ENCODE data around the gene SYF2.

Gene SYF2

GRCh38 chr1:25197235-25197975 is 34.9 kb downstream of the SYF2 start (continued):
- TF ChIP-seq ZNF513 (tag by site-specific recombination; IDR thresholded peaks at IDR 0.05) (no peak), ZNF670 (tag by site-specific recombination; IDR thresholded peaks at IDR 0.05; ENCODE audit: low read depth) (no peak), ZNF580 (tag by site-specific recombination; IDR thresholded peaks at IDR 0.05) (no peak), KLF17 (tag by site-specific recombination; IDR thresholded peaks at IDR 0.05) (0 out of 2 replicates have a peak, but pooled peaks have one; percentile 47), ZNF626 (tag by site-specific recombination; IDR thresholded peaks at IDR 0.05) (no peak), PATZ1 (tag by site-specific recombination; IDR thresholded peaks at IDR 0.05) (no peak), ZFP37 (tag by site-specific recombination; IDR thresholded peaks at IDR 0.05) (no peak), ZNF549 (tag by site-specific recombination; IDR thresholded peaks at IDR 0.05) (no peak), ZNF610 (tag by site-specific recombination; IDR thresholded peaks at IDR 0.05; ENCODE audit: borderline replicate concordance) (no peak), ZNF114 (tag by site-specific recombination; IDR thresholded peaks at IDR 0.05) (no peak), ZNF202 (tag by site-specific recombination; IDR thresholded peaks at IDR 0.05; ENCODE audit: borderline replicate concordance) (no peak), ZNF433 (tag by site-specific recombination; IDR thresholded peaks at IDR 0.05; ENCODE audit: low read depth) (no peak), ZBTB8A (tag by site-specific recombination; IDR thresholded peaks at IDR 0.05) (peak; percentile 29; the same call in 1 of the 2 replicates), ZSCAN16 (tag by site-specific recombination; IDR thresholded peaks at IDR 0.05) (no peak), ZNF148 (tag by site-specific recombination; IDR thresholded peaks at IDR 0.05; ENCODE audit: borderline replicate concordance) (no peak), ZNF221 (tag by site-specific recombination; IDR thresholded peaks at IDR 0.05; ENCODE audit: borderline replicate concordance) (no peak), ATF2 (tag by site-specific recombination; IDR thresholded peaks at IDR 0.05; ENCODE audit: low read depth) (no peak), HIC1 (tag by site-specific recombination; IDR thresholded peaks at IDR 0.05) (no peak), KLF10 (tag by site-specific recombination; IDR thresholded peaks at IDR 0.05) (no peak), ZNF530 (tag by site-specific recombination; IDR thresholded peaks at IDR 0.05; ENCODE audit: low read depth) (no peak), ZNF354C (tag by site-specific recombination; IDR thresholded peaks at IDR 0.05; ENCODE audit: borderline replicate concordance, low read depth) (no peak), PBX3 (CRISPR knock-in tag; IDR thresholded peaks at IDR 0.05) (no peak), ZNF48 (tag by site-specific recombination; IDR thresholded peaks at IDR 0.05) (no peak), ZNF211 (tag by site-specific recombination; IDR thresholded peaks at IDR 0.05; ENCODE audit: low read depth) (no peak), ZNF362 (tag by site-specific recombination; IDR thresholded peaks at IDR 0.05) (no peak)

Data from HEK293 (cell line).